Esophagus squamous epithelium (tissue), 5 donors: ENCODE measurements around the gene MROH8. TPM values are rescaled to one million over a fixed set of nuclear protein-coding genes. Genes with fewer than 3 reads are reported as not detected.

ENCODE experiments used
- DNase-seq: peaks from one replicate; lab custom pipeline; 2025; lab: John Stamatoyannopoulos, UW
- H3K27ac ChIP-seq, 4 donors: fragments of 200-600 bp; sonication (generic); one replicate each; pipeline ENCODE4 v1.5.1; 2016 to 2019; ENCODE audit warnings: mild to moderate bottlenecking in 1 of 4
- H3K27me3 ChIP-seq, 4 donors: fragments of 200-600 bp; sonication (generic); 1 replicate in 3 of 4; 2 replicates in 1 of 4; pipeline versions ENCODE4 v1.5.1 to v1.6.0; 2017 to 2021; ENCODE audit warnings: antibody characterized with exemption in 1 of 4
- H3K36me3 ChIP-seq, 3 donors: fragments of 200-600 bp; sonication (generic); one replicate each; pipeline ENCODE4 v1.5.1; 2016 to 2019
- H3K4me1 ChIP-seq, 3 donors: fragments of 200-600 bp; sonication (generic); one replicate each; pipeline ENCODE4 v1.5.1; 2017 to 2019
- H3K4me3 ChIP-seq, 4 donors: fragments of 200-600 bp; sonication (generic); 1 replicate in 3 of 4; 2 replicates in 1 of 4; pipeline ENCODE4 v1.5.1; 2016 to 2019; ENCODE audit warnings: mild to moderate bottlenecking in 2 of 4, moderate library complexity in 1 of 4
- H3K9me3 ChIP-seq, 3 donors: fragments of 200-600 bp; sonication (generic); one replicate each; pipeline ENCODE4 v1.5.1; 2016 to 2019
- CTCF ChIP-seq, 6 experiments: fragments of 450-650 bp in 4 of 6; fragments of 200-600 bp in 2 of 6; sonication (generic) in 2 of 6; IDR thresholded peaks; one replicate each; pipeline ENCODE4 v1.5.1; 2016 to 2019; ENCODE audit warnings: antibody characterized with exemption in 6 of 6, mild to moderate bottlenecking in 4 of 6, moderate library complexity in 4 of 6
- POLR2A ChIP-seq, 4 donors: fragments of 450-650 bp; IDR thresholded peaks; one replicate each; pipeline ENCODE4 v1.6.1; 2017; ENCODE audit warnings: antibody characterized with exemption in 4 of 4, mild to moderate bottlenecking in 4 of 4, moderate library complexity in 3 of 4
- WGBS, 2 donors: methylation state at CpG; one replicate each; pipeline ENCODE4 v1.1.5; 2018; 5-methylcytosine and 5-hydroxymethylcytosine counted together
- intact Hi-C: fragments of 100-400 bp; cut with DNase I; formaldehyde crosslinking; loops from one replicate; pipeline ENCODE4 v1.15.0; 2022
- total RNA-seq, 4 donors: library from RNA; depleted of rRNA; stranded (reverse); fragments of >200 nt; gene quantifications; one replicate each; pipeline ENCODE4 v1.1.0, GENCODE V29; 2016
- donor health status: DM: yes; HTN: yes; CAD: no.

Gene MROH8
- total RNA-seq, 4 donors from 2014 or later = 0.40 to 0.95 (median 0.55) TPM

GRCh38 chr20:37119356-37120036 lies 59.9 kb downstream of the MROH8 start:
- intact Hi-C loops = no loop called here
- no peak overlapping the region for H3K27ac ChIP-seq
- H3K9me3 ChIP-seq = no peaks in the 10 kb centered on the region
- no peaks in the 10 kb centered on the region for H3K27me3 ChIP-seq
- no peaks in the 10 kb centered on the region for H3K4me1 ChIP-seq
- H3K4me3 ChIP-seq = no peak overlapping the region
- WGBS, 2 donors = 90 to 92% methylated on average over 7 of the region's 7 CpGs
- no peaks in the 10 kb centered on the region for H3K36me3 ChIP-seq
- no peak for TF ChIP-seq CTCF (IDR thresholded peaks at IDR 0.05)
- TF ChIP-seq POLR2A (IDR thresholded peaks at IDR 0.05) = no peak
- DNase-seq = no peak

- TF ChIP-seq POLR2A (IDR thresholded peaks at IDR 0.05) (no peak), CTCF (IDR thresholded peaks at IDR 0.05) (no peak)
- no peaks in the 10 kb centered on the region for H3K36me3 ChIP-seq
- 78 to 81% methylated on average over 6 to 8 of the region's 8 CpGs for WGBS, 2 donors
- intact Hi-C loops = no loop called here
- H3K27me3 ChIP-seq = no peaks in the 10 kb centered on the region
- H3K4me1 ChIP-seq = no peaks in the 10 kb centered on the region
- H3K27ac ChIP-seq = no peak overlapping the region
- no peak for DNase-seq
- no peak overlapping the region for H3K4me3 ChIP-seq
- no peaks in the 10 kb centered on the region for H3K9me3 ChIP-seq
These were observed 65.3 kb downstream of the MROH8 start for GRCh38 chr20:37114012-37114411.

GRCh38 chr20:37111926-37112455 lies 67.4 kb downstream of the MROH8 start:
- H3K9me3 ChIP-seq = no peaks in the 10 kb centered on the region

GRCh38 chr20:37108676-37109075 lies 70.7 kb downstream of the MROH8 start:
- Histone ChIP-seq H3K4me3 (no peak overlapping the region), H3K9me3 (no peaks in the 10 kb centered on the region)
- no peak for DNase-seq

More at GRCh38 chr20:37111926-37112455, 67.4 kb downstream of the MROH8 start:
- Histone ChIP-seq H3K4me3 (no peak overlapping the region), H3K36me3 (no peaks in the 10 kb centered on the region), H3K27ac (no peak overlapping the region), H3K4me1 (no peaks in the 10 kb centered on the region), H3K27me3 (no peaks in the 10 kb centered on the region)
- DNase-seq = no peak
- 69 to 79% methylated on average over 2 of the region's 2 CpGs for WGBS, 2 donors
- intact Hi-C loops = no loop called here
- no peak for TF ChIP-seq CTCF (IDR thresholded peaks at IDR 0.05)
- no peak for TF ChIP-seq POLR2A (IDR thresholded peaks at IDR 0.05)

More at GRCh38 chr20:37108676-37109075, 70.7 kb downstream of the MROH8 start:
- intact Hi-C loops = no loop called here
- WGBS, 2 donors = 82 to 84% methylated on average over 3 to 4 of the region's 4 CpGs
- TF ChIP-seq CTCF (IDR thresholded peaks at IDR 0.05) (no peak), POLR2A (IDR thresholded peaks at IDR 0.05) (no peak)
- no peaks in the 10 kb centered on the region for H3K36me3 ChIP-seq
- peaks cover 0 to 3% (median 0%) of the 10 kb centered on the region in 3 donors for H3K4me1 ChIP-seq
- no peak overlapping the region for H3K27ac ChIP-seq
- H3K27me3 ChIP-seq = no peaks in the 10 kb centered on the region
